HepG2 (cell line): ENCODE data around the gene CEACAM3. TPM values are rescaled to one million over a fixed set of nuclear protein-coding genes. Genes with fewer than 3 reads are reported as not detected.

ENCODE experiments used
- ATAC-seq: fragments of 200-7000 bp; cut with Tn5 transposase; 3 replicates; pipeline ENCODE4 v1.9.1; 2020; ENCODE audit warnings: mild to moderate bottlenecking, moderate library complexity
- BruUV-seq: library from RNA; stranded (reverse); fragments of 400-500 nt; replicated peaks from 2 replicates; lab custom pipeline; 2021; lab: Mats Ljungman, UMichigan
- CTCF ChIA-PET: fragments of 300-600 bp; formaldehyde crosslinking; extraction: SDS; loops from one replicate; lab custom pipeline; 2021; ENCODE audit warnings: low total read pairs, inconsistent platforms, low intra/inter-chr PET ratio; lab: Yijun Ruan, JAX
- POLR2A ChIA-PET: fragments of 350-600 bp; sonication (Branson Sonifier 250); formaldehyde crosslinking; loops from one replicate; lab custom pipeline; 2020; ENCODE audit warnings: antibody characterized with exemption, inconsistent platforms; lab: Yijun Ruan, JAX
- DNase-seq: peaks from one replicate; pipeline ENCODE4 v3.0.0-alpha.2; 2015; ENCODE audit warnings: low spot score
- FAIRE-seq: peaks from 3 replicates; lab custom pipeline; 2011; peaks lifted over from hg19 to GRCh38; lab: Jason Lieb, UNC
- H2AFZ ChIP-seq: one replicate; pipeline ENCODE4 v1.6.1; 2011; ENCODE audit warnings: low read length, inconsistent platforms
- H3K27ac ChIP-seq: fragments of 300-600 bp; 3 replicates; pipeline ENCODE4 v1.8.0; 2011; ENCODE audit warnings: mixed run types, mild to moderate bottlenecking, mixed read lengths, low read length, inconsistent platforms; ENCODE audit not compliant: insufficient read depth; ENCODE audit errors: extremely low read length
- H3K27me3 ChIP-seq, 2 experiments: fragments of 200-600 bp in 1 of 2; 2 replicates in 1 of 2; 3 replicates in 1 of 2; pipeline versions ENCODE4 v1.6.0 to v1.8.0; 2011; ENCODE audit warnings: low read length in 2 of 2, mild to moderate bottlenecking in 2 of 2, moderate library complexity in 2 of 2, inconsistent platforms in 1 of 2; ENCODE audit not compliant: insufficient read depth in 2 of 2, control insufficient read depth in 1 of 2
- H3K36me3 ChIP-seq, 2 experiments: fragments of 200-600 bp in 1 of 2; replicated peaks in 1 of 2; 2 replicates in 1 of 2; 3 replicates in 1 of 2; pipeline versions ENCODE4 v1.5.1 to v1.8.0; 2011; ENCODE audit warnings: low read length in 2 of 2, inconsistent platforms in 1 of 2; ENCODE audit not compliant: insufficient read depth in 2 of 2, control insufficient read depth in 1 of 2
- H3K4me1 ChIP-seq: 2 replicates; pipeline ENCODE4 v1.5.1; 2012; ENCODE audit warnings: low read length, inconsistent platforms; ENCODE audit not compliant: insufficient read depth
- H3K4me2 ChIP-seq: 2 replicates; pipeline ENCODE4 v1.6.0; 2011; ENCODE audit warnings: low read depth, low read length, inconsistent platforms
- H3K4me3 ChIP-seq, 3 experiments: fragments of 200-600 bp in 1 of 3; sonication (generic), shearing (Covaris generic) in 1 of 3; replicated peaks in 1 of 3; 2 replicates each; pipeline ENCODE4 v1.5.1; 2011 to 2016; ENCODE audit warnings: low read length in 3 of 3, inconsistent platforms in 2 of 3, low read depth in 2 of 3, mild to moderate bottlenecking in 2 of 3, control low read depth in 1 of 3, mixed read lengths in 1 of 3; ENCODE audit not compliant: insufficient read depth in 1 of 3
- H3K79me2 ChIP-seq: one replicate; pipeline ENCODE4 v1.6.1; 2011; ENCODE audit warnings: low read length, inconsistent platforms; ENCODE audit not compliant: insufficient read depth
- H3K9ac ChIP-seq: 2 replicates; pipeline ENCODE4 v1.6.0; 2011; ENCODE audit warnings: mild to moderate bottlenecking, low read depth, low read length, inconsistent platforms; ENCODE audit not compliant: insufficient read depth
- H3K9me3 ChIP-seq: 2 replicates; pipeline ENCODE4 v1.5.1; 2012; ENCODE audit warnings: mild to moderate bottlenecking, low read length
- H4K20me1 ChIP-seq: 2 replicates; pipeline ENCODE4 v1.6.0; 2011; ENCODE audit warnings: inconsistent platforms, mild to moderate bottlenecking, low read length, moderate library complexity; ENCODE audit not compliant: insufficient read depth
- ELF3 ChIP-seq: IDR thresholded peaks from 2 replicates; pipeline ENCODE4 v1.6.1; 2016; ENCODE audit warnings: missing genetic modification reagents, missing compliant biosample characterization
- FOXK2 ChIP-seq: fragments of 450-650 bp; IDR thresholded peaks from 2 replicates; pipeline ENCODE4 v1.6.1; 2016
- KAT2B ChIP-seq: fragments of 150-350 bp; IDR thresholded peaks from 2 replicates; pipeline ENCODE4 v1.6.1; 2014; ENCODE audit warnings: low read depth, low read length, borderline replicate concordance
- ZNF121 ChIP-seq: sonication (generic); formaldehyde crosslinking; IDR thresholded peaks from 2 replicates; pipeline ENCODE4 v1.5.0; 2020; ENCODE audit warnings: mild to moderate bottlenecking, missing genetic modification reagents
- ZNF556 ChIP-seq: sonication (generic); formaldehyde crosslinking; IDR thresholded peaks from 2 replicates; pipeline ENCODE4 v1.4.0; 2020; ENCODE audit warnings: mild to moderate bottlenecking, missing genetic modification reagents, borderline replicate concordance
- ZNF572 ChIP-seq: sonication (generic); formaldehyde crosslinking; IDR thresholded peaks from 2 replicates; pipeline ENCODE4 v1.5.1; 2020; ENCODE audit warnings: mild to moderate bottlenecking, missing genetic modification reagents
- ZNF598 ChIP-seq: sonication (generic); formaldehyde crosslinking; IDR thresholded peaks from 2 replicates; pipeline ENCODE4 v1.5.1; 2020; ENCODE audit warnings: mild to moderate bottlenecking, missing genetic modification reagents, borderline replicate concordance
- WGBS: methylation state at CpG from one replicate; pipeline ENCODE4 v1.1.6; 2017; ENCODE audit warnings: low lambda C conversion rate; 5-methylcytosine and 5-hydroxymethylcytosine counted together
- in situ Hi-C: cut with HindIII; loops from 2 replicates; pipeline ENCODE4 v1.10.0; 2017; ENCODE audit warnings: low pct_unique_long_range_greater_than_20kb; ENCODE audit not compliant: extremely low pct_ligation_motif_present
- intact Hi-C: fragments of 100-400 bp; cut with micrococcal nuclease; formaldehyde crosslinking; loops from one replicate; pipeline ENCODE4 v1.10.0; 2022; ENCODE audit not compliant: unreplicated experiment
- polyA plus RNA-seq, 8 experiments: library from polyadenylated mRNA; depleted of rRNA in 3 of 8; stranded (reverse) in 7 of 8; unstranded in 1 of 8; fragments of >200 nt; fragmentation: Illumina TruSeq in 4 of 8; extraction: Trizol in 4 of 8; gene quantifications; 2 replicates each; pipeline versions ENCODE4 v1.2.1 to v1.2.3, GENCODE V29; 2011 to 2016; ENCODE audit warnings: low read depth in 4 of 8, missing spikeins in 1 of 8, mixed read lengths in 1 of 8; ENCODE audit not compliant: insufficient read depth in 1 of 8
- total RNA-seq, 5 experiments: library from RNA; depleted of rRNA; stranded (reverse); fragments of >200 nt; fragmentation: Illumina TruSeq; extraction: Trizol; gene quantifications; 2 replicates each; pipeline ENCODE4 v1.2.3, GENCODE V29; 2016; ENCODE audit warnings: low read depth in 1 of 5
- TF ChIP-seq, protein P1 (sequence below): sonication (generic); formaldehyde crosslinking; conservative IDR thresholded peaks from 2 replicates; pipeline ENCODE4 v1.4.0; 2020; ENCODE audit warnings: mild to moderate bottlenecking, missing genetic modification reagents, moderate library complexity
- TF ChIP-seq, protein P2 (sequence below): IDR thresholded peaks from 2 replicates; pipeline ENCODE4 v1.6.1; 2016
- TF ChIP-seq, protein P3 (sequence below): sonication (generic); formaldehyde crosslinking; IDR thresholded peaks from 2 replicates; pipeline ENCODE4 v1.5.0; 2020; ENCODE audit warnings: missing genetic modification reagents

Gene CEACAM3
- total and polyA plus RNA-seq, 2 of the 13 experiments (the other 11 are each of a cell fraction or from before 2014, with no cell fraction given): not detected

GRCh38 chr19:41796901-41797300 lies 514 bp downstream of the CEACAM3 start:
- POLR2A ChIA-PET: no interaction called here
- FAIRE-seq (no peak), ATAC-seq (no peak), DNase-seq (no peak)
- intact Hi-C loops (loop anchor here (10.0 kb wide), 1 partner anchor 158 kb away; the partner anchor contains the start of gene RABAC1), in situ Hi-C loops (no loop called here)
- H3K27me3 ChIP-seq: peaks cover 0 to 15% of the 10 kb centered on the region in 2 experiments; a peak in 2 of 5 replicates
- H3K4me3 ChIP-seq: no peak overlapping the region
- peaks cover 10% of the 10 kb centered on the region for H3K4me1 ChIP-seq
- H3K36me3 ChIP-seq: no peaks in the 10 kb centered on the region
- H4K20me1 ChIP-seq: no peaks in the 10 kb centered on the region
- no peaks in the 10 kb centered on the region for H3K79me2 ChIP-seq
- TF ChIP-seq FOXK2 (no peak), ZNF121 (CRISPR knock-in tag) (no peak), ZNF572 (CRISPR knock-in tag) (no peak), ELF3 (no peak), KAT2B (no peak), ZNF598 (CRISPR knock-in tag) (no peak), ZNF556 (no peak)
- TF ChIP-seq, protein P1, sequence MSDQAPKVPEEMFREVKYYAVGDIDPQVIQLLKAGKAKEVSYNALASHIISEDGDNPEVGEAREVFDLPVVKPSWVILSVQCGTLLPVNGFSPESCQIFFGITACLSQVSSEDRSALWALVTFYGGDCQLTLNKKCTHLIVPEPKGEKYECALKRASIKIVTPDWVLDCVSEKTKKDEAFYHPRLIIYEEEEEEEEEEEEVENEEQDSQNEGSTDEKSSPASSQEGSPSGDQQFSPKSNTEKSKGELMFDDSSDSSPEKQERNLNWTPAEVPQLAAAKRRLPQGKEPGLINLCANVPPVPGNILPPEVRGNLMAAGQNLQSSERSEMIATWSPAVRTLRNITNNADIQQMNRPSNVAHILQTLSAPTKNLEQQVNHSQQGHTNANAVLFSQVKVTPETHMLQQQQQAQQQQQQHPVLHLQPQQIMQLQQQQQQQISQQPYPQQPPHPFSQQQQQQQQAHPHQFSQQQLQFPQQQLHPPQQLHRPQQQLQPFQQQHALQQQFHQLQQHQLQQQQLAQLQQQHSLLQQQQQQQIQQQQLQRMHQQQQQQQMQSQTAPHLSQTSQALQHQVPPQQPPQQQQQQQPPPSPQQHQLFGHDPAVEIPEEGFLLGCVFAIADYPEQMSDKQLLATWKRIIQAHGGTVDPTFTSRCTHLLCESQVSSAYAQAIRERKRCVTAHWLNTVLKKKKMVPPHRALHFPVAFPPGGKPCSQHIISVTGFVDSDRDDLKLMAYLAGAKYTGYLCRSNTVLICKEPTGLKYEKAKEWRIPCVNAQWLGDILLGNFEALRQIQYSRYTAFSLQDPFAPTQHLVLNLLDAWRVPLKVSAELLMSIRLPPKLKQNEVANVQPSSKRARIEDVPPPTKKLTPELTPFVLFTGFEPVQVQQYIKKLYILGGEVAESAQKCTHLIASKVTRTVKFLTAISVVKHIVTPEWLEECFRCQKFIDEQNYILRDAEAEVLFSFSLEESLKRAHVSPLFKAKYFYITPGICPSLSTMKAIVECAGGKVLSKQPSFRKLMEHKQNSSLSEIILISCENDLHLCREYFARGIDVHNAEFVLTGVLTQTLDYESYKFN (CRISPR knock-in tag): no peak
- TF ChIP-seq, protein P2, sequence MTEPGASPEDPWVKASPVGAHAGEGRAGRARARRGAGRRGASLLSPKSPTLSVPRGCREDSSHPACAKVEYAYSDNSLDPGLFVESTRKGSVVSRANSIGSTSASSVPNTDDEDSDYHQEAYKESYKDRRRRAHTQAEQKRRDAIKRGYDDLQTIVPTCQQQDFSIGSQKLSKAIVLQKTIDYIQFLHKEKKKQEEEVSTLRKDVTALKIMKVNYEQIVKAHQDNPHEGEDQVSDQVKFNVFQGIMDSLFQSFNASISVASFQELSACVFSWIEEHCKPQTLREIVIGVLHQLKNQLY (CRISPR knock-in tag): no peak
- TF ChIP-seq, protein P3, sequence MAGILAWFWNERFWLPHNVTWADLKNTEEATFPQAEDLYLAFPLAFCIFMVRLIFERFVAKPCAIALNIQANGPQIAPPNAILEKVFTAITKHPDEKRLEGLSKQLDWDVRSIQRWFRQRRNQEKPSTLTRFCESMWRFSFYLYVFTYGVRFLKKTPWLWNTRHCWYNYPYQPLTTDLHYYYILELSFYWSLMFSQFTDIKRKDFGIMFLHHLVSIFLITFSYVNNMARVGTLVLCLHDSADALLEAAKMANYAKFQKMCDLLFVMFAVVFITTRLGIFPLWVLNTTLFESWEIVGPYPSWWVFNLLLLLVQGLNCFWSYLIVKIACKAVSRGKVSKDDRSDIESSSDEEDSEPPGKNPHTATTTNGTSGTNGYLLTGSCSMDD (CRISPR knock-in tag): no peak
- H3K27ac ChIP-seq: no peak overlapping the region
- H3K4me2 ChIP-seq: no peak overlapping the region
- H2AFZ ChIP-seq: no peak overlapping the region
- 79% methylated on average over 1 of the region's 1 CpG for WGBS
- CTCF ChIA-PET: no interaction called here
- no peaks in the 10 kb centered on the region for H3K9me3 ChIP-seq
- BruUV-seq: no TSS peak
- H3K9ac ChIP-seq: no peak overlapping the region
